HEK293 (cell line): ENCODE data around the gene SIRPA.

Source experiments
- KLF10 ChIP-seq: fragments of 450-650 bp; IDR thresholded peaks from 2 replicates; pipeline ENCODE4 v1.5.1; 2018; ENCODE audit warnings: missing biosample characterization, mild to moderate bottlenecking, missing genetic modification characterization
- PBX3 ChIP-seq: sonication (generic); formaldehyde crosslinking; IDR thresholded peaks from 2 replicates; pipeline ENCODE4 v1.8.1; 2022; ENCODE audit warnings: mild to moderate bottlenecking, moderate library complexity, missing genetic modification reagents
- YY1 ChIP-seq: fragments of 450-650 bp; formaldehyde crosslinking; IDR thresholded peaks from 2 replicates; pipeline ENCODE4 v1.5.1; 2018; ENCODE audit warnings: missing biosample characterization, missing genetic modification characterization
- ZBTB8A ChIP-seq: fragments of 450-650 bp; formaldehyde crosslinking; IDR thresholded peaks from 2 replicates; pipeline ENCODE4 v1.5.1; 2016; ENCODE audit warnings: missing biosample characterization, missing genetic modification characterization
- ZNF596 ChIP-seq: fragments of 450-650 bp; IDR thresholded peaks from 2 replicates; pipeline ENCODE4 v1.5.0; 2018; ENCODE audit warnings: missing biosample characterization, mild to moderate bottlenecking, missing genetic modification characterization, moderate library complexity
- TF ChIP-seq, protein P1 (sequence below): fragments of 450-650 bp; formaldehyde crosslinking; IDR thresholded peaks from 2 replicates; pipeline ENCODE4 v1.5.1; 2016; ENCODE audit warnings: missing biosample characterization, missing genetic modification characterization

GRCh38 chr20:1949347-1950100, 54.3 kb downstream of the SIRPA start:
- no peak for TF ChIP-seq ZBTB8A (tag by site-specific recombination)
- TF ChIP-seq, protein P1, sequence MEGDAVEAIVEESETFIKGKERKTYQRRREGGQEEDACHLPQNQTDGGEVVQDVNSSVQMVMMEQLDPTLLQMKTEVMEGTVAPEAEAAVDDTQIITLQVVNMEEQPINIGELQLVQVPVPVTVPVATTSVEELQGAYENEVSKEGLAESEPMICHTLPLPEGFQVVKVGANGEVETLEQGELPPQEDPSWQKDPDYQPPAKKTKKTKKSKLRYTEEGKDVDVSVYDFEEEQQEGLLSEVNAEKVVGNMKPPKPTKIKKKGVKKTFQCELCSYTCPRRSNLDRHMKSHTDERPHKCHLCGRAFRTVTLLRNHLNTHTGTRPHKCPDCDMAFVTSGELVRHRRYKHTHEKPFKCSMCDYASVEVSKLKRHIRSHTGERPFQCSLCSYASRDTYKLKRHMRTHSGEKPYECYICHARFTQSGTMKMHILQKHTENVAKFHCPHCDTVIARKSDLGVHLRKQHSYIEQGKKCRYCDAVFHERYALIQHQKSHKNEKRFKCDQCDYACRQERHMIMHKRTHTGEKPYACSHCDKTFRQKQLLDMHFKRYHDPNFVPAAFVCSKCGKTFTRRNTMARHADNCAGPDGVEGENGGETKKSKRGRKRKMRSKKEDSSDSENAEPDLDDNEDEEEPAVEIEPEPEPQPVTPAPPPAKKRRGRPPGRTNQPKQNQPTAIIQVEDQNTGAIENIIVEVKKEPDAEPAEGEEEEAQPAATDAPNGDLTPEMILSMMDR (tag by site-specific recombination), result no peak
- TF ChIP-seq YY1 (tag by site-specific recombination), result no peak
- no peak for TF ChIP-seq PBX3 (CRISPR knock-in tag)
- TF ChIP-seq ZNF596 (tag by site-specific recombination), result no peak
- TF ChIP-seq KLF10 (tag by site-specific recombination), result no peak
